T-helper 17 cell (primary cell): ENCODE data around the gene ASXL1. TPM values are rescaled to one million over a fixed set of nuclear protein-coding genes. Genes with fewer than 3 reads are reported as not detected.

Experiments used
- ATAC-seq: fragments of 150-1000 bp; cut with Tn5 transposase; 2 replicates; pipeline ENCODE4 v1.10.0; 2021; ENCODE audit warnings: mild to moderate bottlenecking, moderate library complexity
- DNase-seq, 3 donors: peaks; one replicate each; pipeline versions ENCODE4 v3.0.0 to v3.0.0-alpha.2; 2020 to 2021
- H3K9me3 ChIP-seq: one replicate; pipeline ENCODE4 v1.7.0; 2013; ENCODE audit warnings: low read length, mild to moderate bottlenecking; ENCODE audit not compliant: control insufficient read depth, poor library complexity, severe bottlenecking
- H3K27ac Mint-ChIP-seq: one replicate; pipeline ENCODE4 v1.8.0; 2022; ENCODE audit warnings: mild to moderate bottlenecking, moderate library complexity, mixed read lengths
- H3K27me3 Mint-ChIP-seq: one replicate; pipeline ENCODE4 v1.8.0; 2022; ENCODE audit warnings: mixed read lengths
- H3K36me3 Mint-ChIP-seq: one replicate; pipeline ENCODE4 v1.8.0; 2022; ENCODE audit warnings: low read depth, mixed read lengths
- H3K4me1 Mint-ChIP-seq: one replicate; pipeline ENCODE4 v1.8.0; 2022; ENCODE audit warnings: mild to moderate bottlenecking, mixed read lengths
- H3K4me3 Mint-ChIP-seq: one replicate; pipeline ENCODE4 v1.8.0; 2022; ENCODE audit warnings: mild to moderate bottlenecking, moderate library complexity, mixed read lengths
- total RNA-seq, 4 donors: library from RNA in 2 of 4; stranded (reverse) in 2 of 4; gene quantifications; one replicate each; pipeline ENCODE4 v1.2.3 and lab custom pipeline; 2022 to 2026

ASXL1 gene
- total RNA-seq, 2 donors from 2014 or later: 198 to 207 TPM

DNA sequence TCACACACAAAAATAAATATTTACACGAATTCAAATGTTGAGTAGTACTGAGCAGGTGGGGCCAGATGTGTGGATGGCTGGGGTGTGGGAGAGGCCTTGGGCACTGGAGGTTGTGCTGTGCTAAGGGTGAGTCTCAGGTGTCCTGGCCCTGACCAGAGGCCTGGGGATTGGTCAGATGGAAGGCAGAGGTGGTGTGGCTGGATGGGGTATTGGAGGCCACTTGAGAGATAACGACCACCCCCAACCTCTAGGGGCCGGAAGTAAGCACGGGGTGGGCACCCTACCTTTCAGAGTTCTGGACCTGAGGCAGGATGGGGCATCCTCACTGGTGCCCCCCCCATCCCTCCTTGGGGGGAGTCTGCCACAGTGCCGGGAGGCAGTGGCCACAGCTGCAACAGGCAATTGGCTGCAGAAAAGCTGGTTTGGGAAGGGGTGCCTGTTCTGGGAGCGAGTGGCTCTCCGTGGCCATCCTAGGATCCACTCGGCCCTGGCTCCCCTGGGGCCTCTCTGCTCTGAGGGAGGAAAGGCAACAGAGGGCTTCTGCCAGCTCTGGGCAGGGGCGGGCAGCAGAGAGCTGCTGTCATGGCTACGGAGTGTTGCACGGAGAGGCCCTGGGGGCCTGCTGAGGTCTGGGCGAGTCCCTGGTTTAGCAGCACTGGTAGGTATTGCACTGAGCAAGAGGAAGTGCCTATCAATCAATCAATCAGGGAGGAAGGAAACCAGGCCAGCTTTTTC is 87.6 kb downstream of the ASXL1 start:
- DNase-seq (no peak), ATAC-seq (peak; percentile 68)
- peak overlapping the region; percentile 66 for H3K4me3 Mint-ChIP-seq
- peak overlapping the region; percentile 93 for H3K27ac Mint-ChIP-seq
- no peaks in the 10 kb centered on the region for H3K27me3 Mint-ChIP-seq
- peaks cover 3% of the 10 kb centered on the region for H3K36me3 Mint-ChIP-seq
- H3K4me1 Mint-ChIP-seq: peaks cover 33% of the 10 kb centered on the region
- H3K9me3 ChIP-seq: no peaks in the 10 kb centered on the region

DNA sequence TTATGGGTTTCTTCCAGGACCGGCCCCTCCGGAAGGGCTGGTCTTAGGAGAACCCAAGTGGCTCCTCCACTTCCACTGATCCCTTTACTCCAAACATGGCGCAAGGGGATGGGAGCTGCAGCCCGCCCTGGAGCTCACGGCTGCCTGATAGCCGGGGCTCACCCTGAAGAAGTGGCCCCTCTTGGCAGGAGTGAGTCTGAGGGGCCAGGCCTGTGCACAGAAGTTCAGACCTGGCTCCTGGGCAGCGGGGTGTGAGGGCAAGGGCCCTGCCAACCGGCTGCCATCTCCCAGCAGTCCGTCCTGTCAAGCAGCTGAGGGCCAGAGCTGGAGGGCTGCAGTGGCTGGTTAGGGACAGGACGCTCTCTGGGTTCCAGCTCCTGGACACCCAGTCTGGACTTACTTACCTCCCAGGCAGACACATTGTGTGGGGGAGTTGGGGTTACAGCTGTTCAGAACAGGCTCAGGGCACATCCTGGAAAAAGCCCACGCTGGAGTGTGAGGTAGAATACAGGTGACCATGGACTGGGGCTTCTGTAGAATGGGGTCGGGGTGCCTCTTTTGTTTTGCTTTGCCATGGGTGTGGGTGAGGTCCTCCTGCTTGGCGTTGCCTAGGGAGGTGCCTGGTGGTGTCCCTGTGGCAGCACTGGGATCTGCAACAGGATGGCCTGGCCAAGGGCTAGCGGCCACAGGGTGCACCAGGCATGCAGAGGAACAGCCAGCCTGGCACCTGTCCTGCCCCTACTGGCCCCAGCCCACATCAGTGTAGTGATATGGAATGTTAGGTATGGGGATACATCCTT is 88.4 kb downstream of the ASXL1 start:
- Mint-ChIP-seq H3K27me3 (no peaks in the 10 kb centered on the region), H3K4me1 (peaks cover 32% of the 10 kb centered on the region), H3K27ac (peak overlapping the region; percentile 68), H3K4me3 (no peak overlapping the region), H3K36me3 (peaks cover 3% of the 10 kb centered on the region)
- no peaks in the 10 kb centered on the region for H3K9me3 ChIP-seq
- DNase-seq: no peak
- ATAC-seq: no peak

GRCh38 chr20:32447136-32448027 is 89.3 kb downstream of the ASXL1 start:
- no peak overlapping the region for H3K4me3 Mint-ChIP-seq
- no peaks in the 10 kb centered on the region for H3K27me3 Mint-ChIP-seq
- peaks cover 29% of the 10 kb centered on the region for H3K4me1 Mint-ChIP-seq
- H3K9me3 ChIP-seq: no peaks in the 10 kb centered on the region
- peaks cover 3% of the 10 kb centered on the region for H3K36me3 Mint-ChIP-seq
- peak overlapping the region; percentile 81 for H3K27ac Mint-ChIP-seq
- no peak for ATAC-seq
- DNase-seq: no peak

DNA sequence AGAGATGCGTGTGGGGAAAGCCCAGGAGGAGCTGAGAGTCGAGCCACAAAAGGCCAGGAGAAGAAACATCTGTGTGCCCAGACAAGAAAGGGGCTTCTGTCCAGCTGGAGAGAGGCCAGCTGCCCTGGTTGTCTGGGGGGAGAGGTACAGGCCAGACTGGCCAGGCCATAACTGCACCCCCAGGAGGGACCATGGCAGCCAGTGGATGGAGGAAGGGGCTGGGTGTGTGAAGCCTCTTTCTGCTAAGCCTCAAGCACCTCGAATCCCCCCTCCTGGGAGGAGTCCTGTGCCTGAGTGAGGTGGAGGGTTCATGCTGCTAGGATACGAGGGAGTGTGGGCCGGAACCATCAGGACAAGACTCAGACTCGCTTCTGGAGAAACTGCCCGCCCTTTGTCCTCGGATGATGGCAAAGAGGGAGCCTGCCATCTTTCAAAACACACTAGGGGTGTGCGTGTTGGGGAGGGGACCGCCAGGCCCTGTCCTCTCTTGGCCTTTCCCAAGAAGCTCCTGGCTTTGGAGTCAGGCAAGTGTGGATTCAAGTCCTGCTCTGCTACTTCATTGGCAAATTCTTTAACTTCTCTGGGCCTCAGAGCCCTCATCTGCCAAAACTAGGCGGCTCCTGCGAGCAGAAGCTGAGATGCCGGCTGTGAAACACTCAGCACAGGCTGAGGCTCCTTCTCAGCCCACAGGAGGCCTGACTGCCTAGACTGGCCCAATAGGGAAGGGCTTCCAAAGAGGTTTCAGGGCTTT is 90.3 kb downstream of the ASXL1 start:
- ATAC-seq (no peak), DNase-seq (no peak)
- Mint-ChIP-seq H3K36me3 (peaks cover 3% of the 10 kb centered on the region), H3K4me3 (no peak overlapping the region), H3K4me1 (peaks cover 24% of the 10 kb centered on the region), H3K27me3 (no peaks in the 10 kb centered on the region), H3K27ac (peak overlapping the region; percentile 81)
- no peaks in the 10 kb centered on the region for H3K9me3 ChIP-seq

DNA sequence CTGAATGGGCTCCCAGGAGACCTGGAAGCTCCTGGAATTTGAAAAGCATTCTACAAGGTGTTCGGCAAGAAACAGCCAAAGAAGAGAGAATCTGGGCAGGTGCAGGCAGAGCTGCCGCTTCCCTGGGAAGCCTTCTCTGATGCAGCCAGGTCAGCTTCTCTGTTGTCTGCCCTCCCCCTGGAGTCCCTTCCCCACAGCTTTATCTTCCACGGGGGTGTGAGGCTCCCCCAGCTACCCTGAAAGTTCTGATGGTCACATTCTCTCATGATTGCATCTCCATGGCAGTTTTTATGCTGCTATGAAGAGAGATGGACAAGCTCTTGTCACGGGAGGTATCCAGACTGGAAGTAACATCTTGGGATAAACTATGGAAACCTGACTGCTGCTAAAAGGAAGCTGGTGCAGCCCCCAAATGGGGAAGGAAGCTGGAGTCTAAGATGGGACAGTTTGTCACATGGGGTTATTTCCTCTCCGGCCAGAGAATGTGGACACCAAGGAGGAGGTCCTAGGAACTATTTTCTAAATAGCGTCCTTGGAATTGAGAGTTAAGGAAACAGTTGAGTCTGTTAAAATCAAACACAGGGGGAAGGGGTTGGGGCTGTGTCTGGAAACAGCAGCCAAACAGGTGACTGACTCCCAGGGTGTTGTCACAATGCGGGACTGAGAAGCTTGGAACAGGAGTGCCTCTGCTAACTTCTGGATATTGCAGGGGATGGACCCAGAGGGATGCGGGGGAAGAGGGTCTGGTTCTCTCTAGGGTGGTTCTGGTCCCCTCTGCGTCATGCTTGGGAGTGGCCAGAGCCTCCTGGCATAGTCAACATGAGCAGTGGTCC is 91.1 kb downstream of the ASXL1 start:
- H3K9me3 ChIP-seq: no peaks in the 10 kb centered on the region
- no peaks in the 10 kb centered on the region for H3K27me3 Mint-ChIP-seq
- ATAC-seq: no peak
- H3K4me3 Mint-ChIP-seq: no peak overlapping the region
- H3K4me1 Mint-ChIP-seq: peaks cover 20% of the 10 kb centered on the region
- H3K36me3 Mint-ChIP-seq: peaks cover 3% of the 10 kb centered on the region
- DNase-seq: no peak
- peak overlapping the region; percentile 78 for H3K27ac Mint-ChIP-seq

GRCh38 chr20:32449890-32450401 is 91.8 kb downstream of the ASXL1 start:
- Mint-ChIP-seq H3K4me1 (peaks cover 22% of the 10 kb centered on the region), H3K4me3 (no peak overlapping the region), H3K27ac (peak overlapping the region; percentile 78), H3K36me3 (peaks cover 4% of the 10 kb centered on the region), H3K27me3 (no peaks in the 10 kb centered on the region)
- no peaks in the 10 kb centered on the region for H3K9me3 ChIP-seq
- no peak for DNase-seq
- ATAC-seq: no peak

DNA sequence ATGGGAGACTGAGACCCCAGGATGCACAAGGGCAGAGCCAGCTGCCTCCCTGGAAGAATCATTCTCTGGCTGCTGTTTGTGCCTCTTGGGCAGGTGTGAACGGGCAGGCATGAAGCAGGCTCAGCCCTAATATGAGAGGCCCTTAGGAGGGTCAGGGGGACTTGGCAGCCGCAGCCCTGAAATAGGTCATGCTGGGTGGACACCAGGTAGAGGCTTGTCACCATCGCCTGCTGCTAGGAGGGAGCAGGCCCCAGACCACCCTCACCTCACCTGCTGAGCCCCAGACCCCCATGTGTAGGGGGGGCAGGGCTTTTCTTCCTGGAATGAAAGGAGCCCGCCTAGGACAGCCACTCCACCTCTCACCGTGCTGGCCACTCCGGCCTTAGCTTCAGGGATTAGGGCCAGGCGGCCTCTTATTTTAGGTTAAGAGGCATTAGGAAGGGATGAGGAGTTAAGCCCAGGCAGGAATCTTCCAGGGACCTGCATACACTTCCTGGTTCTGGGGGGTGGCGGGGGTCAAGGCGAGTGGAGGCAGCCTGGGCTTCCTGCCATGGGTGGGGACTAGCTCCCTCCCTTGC is 92.4 kb downstream of the ASXL1 start:
- H3K27me3 Mint-ChIP-seq: no peaks in the 10 kb centered on the region
- no peak overlapping the region for H3K4me3 Mint-ChIP-seq
- no peak for ATAC-seq
- H3K4me1 Mint-ChIP-seq: peaks cover 19% of the 10 kb centered on the region
- H3K27ac Mint-ChIP-seq: peak overlapping the region; percentile 78
- no peak for DNase-seq
- H3K36me3 Mint-ChIP-seq: peaks cover 2% of the 10 kb centered on the region
- no peaks in the 10 kb centered on the region for H3K9me3 ChIP-seq

- no peak for DNase-seq
- H3K27ac Mint-ChIP-seq: no peak overlapping the region
- H3K36me3 Mint-ChIP-seq: peaks cover 2% of the 10 kb centered on the region
- H3K4me1 Mint-ChIP-seq: peaks cover 15% of the 10 kb centered on the region
- H3K4me3 Mint-ChIP-seq: no peak overlapping the region
- H3K27me3 Mint-ChIP-seq: no peaks in the 10 kb centered on the region
- no peak for ATAC-seq
- H3K9me3 ChIP-seq: no peaks in the 10 kb centered on the region
These were observed 93.2 kb downstream of the ASXL1 start for GRCh38 chr20:32451340-32451681.

GRCh38 chr20:32451682-32452461 is 93.7 kb downstream of the ASXL1 start:
- no peak for ATAC-seq
- H3K27ac Mint-ChIP-seq: peak overlapping the region; percentile 24

GRCh38 chr20:32452776-32453466 is 94.8 kb downstream of the ASXL1 start:
- ATAC-seq (no peak), DNase-seq (no peak)
- H3K9me3 ChIP-seq: no peaks in the 10 kb centered on the region
- no peak overlapping the region for H3K4me3 Mint-ChIP-seq
- H3K4me1 Mint-ChIP-seq: peaks cover 12% of the 10 kb centered on the region
- H3K27ac Mint-ChIP-seq: peak overlapping the region; percentile 24
- peaks cover 2% of the 10 kb centered on the region for H3K36me3 Mint-ChIP-seq
- no peaks in the 10 kb centered on the region for H3K27me3 Mint-ChIP-seq

More at GRCh38 chr20:32451682-32452461, 93.7 kb downstream of the ASXL1 start:
- H3K9me3 ChIP-seq: no peaks in the 10 kb centered on the region
- H3K27me3 Mint-ChIP-seq: no peaks in the 10 kb centered on the region
- H3K36me3 Mint-ChIP-seq: peaks cover 2% of the 10 kb centered on the region
- H3K4me3 Mint-ChIP-seq: peak overlapping the region; percentile 5
- peaks cover 13% of the 10 kb centered on the region for H3K4me1 Mint-ChIP-seq
- no peak for DNase-seq
